Erythroblast (primary cell): ENCODE results near the gene PATJ.

Source experiments
- GATA1 ChIP-seq: IDR thresholded peaks from 2 replicates; pipeline ENCODE4 v1.6.1; 2011; ENCODE audit warnings: low read depth, mild to moderate bottlenecking, control low read depth, low read length, moderate library complexity
- POLR2A ChIP-seq: IDR thresholded peaks from 2 replicates; pipeline ENCODE4 v1.6.1; 2011; ENCODE audit warnings: mild to moderate bottlenecking, low read length

GRCh38 chr1:62117018-62117750 is 374.9 kb downstream of the PATJ start:
- no peak for TF ChIP-seq POLR2A
- no peak for TF ChIP-seq GATA1
